Fibroblast of upper back skin (primary cell): ENCODE data around the gene SKI.

Experiments used
- DNase-seq: peaks from one replicate; pipeline ENCODE4 v3.0.0-alpha.2; 2013

The SKI gene

GRCh38 chr1:2267051-2267830 lies 39.1 kb downstream of the SKI start:
- DNase-seq: no peak

GRCh38 chr1:2267862-2268261 lies 39.7 kb downstream of the SKI start:
- DNase-seq: no peak

GRCh38 chr1:2268285-2269056 lies 40.4 kb downstream of the SKI start:
- DNase-seq: no peak

- DNase-seq: no peak
Measured at GRCh38 chr1:2269193-2269921, 41.2 kb downstream of the SKI start.

- no peak for DNase-seq
Measured at GRCh38 chr1:2269922-2270259, 41.8 kb downstream of the SKI start.

GRCh38 chr1:2270260-2271100 lies 42.4 kb downstream of the SKI start:
- DNase-seq: no peak

- DNase-seq: no peak
Measured at GRCh38 chr1:2271211-2271721, 43.1 kb downstream of the SKI start.

GRCh38 chr1:2271841-2272655 lies 43.9 kb downstream of the SKI start:
- no peak for DNase-seq

- DNase-seq: no peak
Measured at GRCh38 chr1:2272686-2273400, 44.7 kb downstream of the SKI start.

- no peak for DNase-seq
Measured at GRCh38 chr1:2273401-2274090, 45.4 kb downstream of the SKI start.

- DNase-seq: no peak
Measured at GRCh38 chr1:2274231-2274928, 46.3 kb downstream of the SKI start.

- DNase-seq: no peak
Measured at GRCh38 chr1:2274929-2275475, 46.9 kb downstream of the SKI start.

- peak; percentile 56 for DNase-seq
Measured at GRCh38 chr1:2275796-2276536, 47.8 kb downstream of the SKI start.

- peak; percentile 83 for DNase-seq
Measured at GRCh38 chr1:2276803-2277580, 48.9 kb downstream of the SKI start.

GRCh38 chr1:2277741-2278488 lies 49.8 kb downstream of the SKI start:
- no peak for DNase-seq

- no peak for DNase-seq
Measured at GRCh38 chr1:2278591-2279209, 50.6 kb downstream of the SKI start.
